ENCODE results near the gene ING4. TPM values are rescaled to one million over a fixed set of nuclear protein-coding genes. Genes with fewer than 3 reads are reported as not detected.

ING4 gene
- total RNA-seq, 6 experiments from 2014 or later: 10.6 to 20.0 (median 17.0) TPM

GRCh38 chr12:6695313-6696045 is 32.6 kb upstream of the ING4 start:
- no peaks in the 10 kb centered on the region for H3K36me3 ChIP-seq
- no peak overlapping the region for H3K27ac ChIP-seq
- intact Hi-C loops (cut with DNase I): loop anchor here in 1 of 2 donors (10.0 kb wide), 1 partner anchor 71 kb away; no protein-coding TSS in a partner anchor
- TF ChIP-seq, protein P1, sequence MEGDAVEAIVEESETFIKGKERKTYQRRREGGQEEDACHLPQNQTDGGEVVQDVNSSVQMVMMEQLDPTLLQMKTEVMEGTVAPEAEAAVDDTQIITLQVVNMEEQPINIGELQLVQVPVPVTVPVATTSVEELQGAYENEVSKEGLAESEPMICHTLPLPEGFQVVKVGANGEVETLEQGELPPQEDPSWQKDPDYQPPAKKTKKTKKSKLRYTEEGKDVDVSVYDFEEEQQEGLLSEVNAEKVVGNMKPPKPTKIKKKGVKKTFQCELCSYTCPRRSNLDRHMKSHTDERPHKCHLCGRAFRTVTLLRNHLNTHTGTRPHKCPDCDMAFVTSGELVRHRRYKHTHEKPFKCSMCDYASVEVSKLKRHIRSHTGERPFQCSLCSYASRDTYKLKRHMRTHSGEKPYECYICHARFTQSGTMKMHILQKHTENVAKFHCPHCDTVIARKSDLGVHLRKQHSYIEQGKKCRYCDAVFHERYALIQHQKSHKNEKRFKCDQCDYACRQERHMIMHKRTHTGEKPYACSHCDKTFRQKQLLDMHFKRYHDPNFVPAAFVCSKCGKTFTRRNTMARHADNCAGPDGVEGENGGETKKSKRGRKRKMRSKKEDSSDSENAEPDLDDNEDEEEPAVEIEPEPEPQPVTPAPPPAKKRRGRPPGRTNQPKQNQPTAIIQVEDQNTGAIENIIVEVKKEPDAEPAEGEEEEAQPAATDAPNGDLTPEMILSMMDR (IDR thresholded peaks at IDR 0.05): no peak
- TF ChIP-seq POLR2A (IDR thresholded peaks at IDR 0.05): no peak
- no peak overlapping the region for H3K4me3 ChIP-seq
- no peak for DNase-seq
- H3K4me1 ChIP-seq: peaks cover 0 to 2% (median under 1%) of the 10 kb centered on the region in 4 donors
- WGBS (ENCODE audit: insufficient coverage, low coverage, low lambda C conversion rate, missing lambda C conversion rate): 17% methylated on average over 2 of the region's 11 CpGs
- no peaks in the 10 kb centered on the region for H3K27me3 ChIP-seq
- H3K9me3 ChIP-seq: no peaks in the 10 kb centered on the region
- peak in 1 of 4 donors; percentile 9 for ATAC-seq

- DNase-seq: no peak
- H3K4me1 ChIP-seq: peaks cover 0 to 7% (median 3%) of the 10 kb centered on the region in 4 donors
Measured at GRCh38 chr12:6694701-6695100, 31.8 kb upstream of the ING4 start.

GRCh38 chr12:6693832-6694355 is 31.0 kb upstream of the ING4 start:
- H3K27me3 ChIP-seq: no peaks in the 10 kb centered on the region
- no peaks in the 10 kb centered on the region for H3K36me3 ChIP-seq
- H3K4me3 ChIP-seq: no peak overlapping the region
- 33% methylated on average over 1 of the region's 4 CpGs for WGBS (ENCODE audit: insufficient coverage, low coverage, low lambda C conversion rate, missing lambda C conversion rate)
- intact Hi-C loops (cut with DNase I): loop anchor here in 1 of 2 donors (10.0 kb wide), 1 partner anchor 69 kb away; no protein-coding TSS in a partner anchor
- H3K9me3 ChIP-seq: no peaks in the 10 kb centered on the region
- peaks cover 0 to 7% (median 3%) of the 10 kb centered on the region in 4 donors for H3K4me1 ChIP-seq
- no peak overlapping the region for H3K27ac ChIP-seq
- no peak for ATAC-seq
- DNase-seq: no peak
- TF ChIP-seq, protein P1 (IDR thresholded peaks at IDR 0.05): no peak
- no peak for TF ChIP-seq POLR2A (IDR thresholded peaks at IDR 0.05)

More at GRCh38 chr12:6694701-6695100, 31.8 kb upstream of the ING4 start:
- ATAC-seq: peak in 1 of 4 donors; percentile 6
- no peaks in the 10 kb centered on the region for H3K36me3 ChIP-seq
- H3K4me3 ChIP-seq: no peak overlapping the region
- TF ChIP-seq POLR2A (IDR thresholded peaks at IDR 0.05): no peak
- TF ChIP-seq, protein P1 (IDR thresholded peaks at IDR 0.05): no peak
- intact Hi-C loops (cut with DNase I): loop anchor here in 1 of 2 donors (10.0 kb wide), 1 partner anchor 70 kb away; no protein-coding TSS in a partner anchor
- H3K27ac ChIP-seq: no peak overlapping the region
- H3K9me3 ChIP-seq: no peaks in the 10 kb centered on the region
- 73% methylated on average over 6 of the region's 9 CpGs for WGBS (ENCODE audit: insufficient coverage, low coverage, low lambda C conversion rate, missing lambda C conversion rate)
- no peaks in the 10 kb centered on the region for H3K27me3 ChIP-seq

GRCh38 chr12:6692888-6693287 is 30.0 kb upstream of the ING4 start:
- DNase-seq: no peak
- Histone ChIP-seq H3K36me3 (no peaks in the 10 kb centered on the region), H3K4me3 (no peak overlapping the region), H3K27me3 (no peaks in the 10 kb centered on the region), H3K27ac (no peak overlapping the region), H3K4me1 (peaks cover 0 to 13% (median 6%) of the 10 kb centered on the region in 4 donors), H3K9me3 (no peaks in the 10 kb centered on the region)
- 53% methylated on average over 2 of the region's 2 CpGs for WGBS (ENCODE audit: insufficient coverage, low coverage, low lambda C conversion rate, missing lambda C conversion rate)
- TF ChIP-seq, protein P1 (IDR thresholded peaks at IDR 0.05): no peak
- TF ChIP-seq POLR2A (IDR thresholded peaks at IDR 0.05): no peak
- intact Hi-C loops (cut with DNase I): loop anchor here in 1 of 2 donors (10.0 kb wide), 1 partner anchor 68 kb away; no protein-coding TSS in a partner anchor
- ATAC-seq: no peak

Measured in right lobe of liver (tissue), 6 donors.